ENCODE data around the gene MST1.
"Not testable (repeated sequence)": the region's sequence is repeated elsewhere in the genome, so short reads cannot be mapped to it uniquely, and the experiment has no call there.

DNA sequence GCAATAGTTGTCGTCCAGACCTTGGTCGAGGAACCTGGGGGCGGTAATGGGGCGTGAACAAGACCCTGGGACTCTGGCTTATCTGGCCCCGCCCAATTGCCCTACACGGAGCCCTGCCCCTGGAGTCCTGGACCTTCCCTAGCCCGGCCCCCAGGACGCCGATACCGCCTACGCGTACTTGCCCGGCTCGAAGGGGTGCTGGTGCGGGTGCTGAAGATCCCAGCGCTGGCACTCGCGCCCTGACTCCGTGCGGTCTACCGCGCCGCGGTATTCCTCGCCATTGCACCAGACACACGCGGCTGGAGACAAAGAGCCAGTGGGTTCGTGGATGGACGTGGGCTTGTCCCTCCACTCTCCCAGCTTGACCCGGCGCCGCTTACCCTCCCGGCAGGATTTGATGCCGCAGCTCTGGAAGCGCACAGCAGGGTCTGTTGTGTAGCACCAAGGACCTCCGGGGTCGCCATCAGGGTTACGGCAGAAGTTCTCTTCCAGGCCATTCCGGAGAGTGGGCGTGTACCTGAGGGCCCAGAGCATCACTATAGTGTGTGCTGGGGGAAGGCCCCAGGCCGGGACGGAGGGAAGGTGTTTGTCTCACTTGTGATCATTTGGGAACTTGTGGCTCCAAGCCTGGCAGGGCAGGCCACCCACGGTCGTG, 2.4 kb downstream of the MST1 start:
- TF ChIP-seq POLR2A, POLR2AphosphoS5 (IDR thresholded peaks at IDR 0.05): not testable (repeated sequence)
- TF ChIP-seq, protein P1, sequence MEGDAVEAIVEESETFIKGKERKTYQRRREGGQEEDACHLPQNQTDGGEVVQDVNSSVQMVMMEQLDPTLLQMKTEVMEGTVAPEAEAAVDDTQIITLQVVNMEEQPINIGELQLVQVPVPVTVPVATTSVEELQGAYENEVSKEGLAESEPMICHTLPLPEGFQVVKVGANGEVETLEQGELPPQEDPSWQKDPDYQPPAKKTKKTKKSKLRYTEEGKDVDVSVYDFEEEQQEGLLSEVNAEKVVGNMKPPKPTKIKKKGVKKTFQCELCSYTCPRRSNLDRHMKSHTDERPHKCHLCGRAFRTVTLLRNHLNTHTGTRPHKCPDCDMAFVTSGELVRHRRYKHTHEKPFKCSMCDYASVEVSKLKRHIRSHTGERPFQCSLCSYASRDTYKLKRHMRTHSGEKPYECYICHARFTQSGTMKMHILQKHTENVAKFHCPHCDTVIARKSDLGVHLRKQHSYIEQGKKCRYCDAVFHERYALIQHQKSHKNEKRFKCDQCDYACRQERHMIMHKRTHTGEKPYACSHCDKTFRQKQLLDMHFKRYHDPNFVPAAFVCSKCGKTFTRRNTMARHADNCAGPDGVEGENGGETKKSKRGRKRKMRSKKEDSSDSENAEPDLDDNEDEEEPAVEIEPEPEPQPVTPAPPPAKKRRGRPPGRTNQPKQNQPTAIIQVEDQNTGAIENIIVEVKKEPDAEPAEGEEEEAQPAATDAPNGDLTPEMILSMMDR (IDR thresholded peaks at IDR 0.05): not testable (repeated sequence)

All from breast epithelium (tissue), 3 donors.